Measurements from ENCODE around the gene S1PR1. TPM values are rescaled to one million over a fixed set of nuclear protein-coding genes. Genes with fewer than 3 reads are reported as not detected.
A peak's percentile ranks its signal among the peaks of the same experiment; 100 is the strongest.

S1PR1 gene
- total RNA-seq, 3 donors from 2014 or later = 28.2 to 133 (median 64.6) TPM

DNA sequence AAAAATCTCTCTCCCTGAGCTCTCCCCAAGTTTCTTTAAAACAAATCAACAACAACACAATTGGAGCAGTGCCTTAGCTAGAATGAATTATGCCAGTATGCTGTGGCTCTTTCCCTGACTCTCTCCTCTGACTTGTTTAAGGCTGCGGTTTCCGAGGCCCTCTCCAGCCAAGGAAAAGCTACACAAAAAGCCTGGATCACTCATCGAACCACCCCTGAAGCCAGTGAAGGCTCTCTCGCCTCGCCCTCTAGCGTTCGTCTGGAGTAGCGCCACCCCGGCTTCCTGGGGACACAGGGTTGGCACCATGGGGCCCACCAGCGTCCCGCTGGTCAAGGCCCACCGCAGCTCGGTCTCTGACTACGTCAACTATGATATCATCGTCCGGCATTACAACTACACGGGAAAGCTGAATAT lies 1.9 kb downstream of the S1PR1 start:
- intact Hi-C loops (cut with DNase I; ENCODE audit: low total_unique reads) = no loop called here
- Histone ChIP-seq H3K9me3 (no peaks in the 10 kb centered on the region), H3K27ac (peak overlapping the region in 1 of 2 donors; percentile 44), H3K4me3 (peak overlapping the region; percentile 56 to 77 (median 66)), H3K36me3 (no peaks in the 10 kb centered on the region), H3K27me3 (peaks cover 0 to 4% of the 10 kb centered on the region in 2 donors), H3K4me1 (peaks cover 0 to 11% of the 10 kb centered on the region in 2 donors)
- DNase-seq (ENCODE audit: low spot score in 2 of 2) = peak; percentile 61 to 79
- TF ChIP-seq POLR2A (IDR thresholded peaks at IDR 0.05) (no peak), POLR2AphosphoS5 (IDR thresholded peaks at IDR 0.05) (peak in 1 of 3 donors; percentile 23), CTCF (IDR thresholded peaks at IDR 0.05) (peak; percentile 77 to 83 (median 78))

DNA sequence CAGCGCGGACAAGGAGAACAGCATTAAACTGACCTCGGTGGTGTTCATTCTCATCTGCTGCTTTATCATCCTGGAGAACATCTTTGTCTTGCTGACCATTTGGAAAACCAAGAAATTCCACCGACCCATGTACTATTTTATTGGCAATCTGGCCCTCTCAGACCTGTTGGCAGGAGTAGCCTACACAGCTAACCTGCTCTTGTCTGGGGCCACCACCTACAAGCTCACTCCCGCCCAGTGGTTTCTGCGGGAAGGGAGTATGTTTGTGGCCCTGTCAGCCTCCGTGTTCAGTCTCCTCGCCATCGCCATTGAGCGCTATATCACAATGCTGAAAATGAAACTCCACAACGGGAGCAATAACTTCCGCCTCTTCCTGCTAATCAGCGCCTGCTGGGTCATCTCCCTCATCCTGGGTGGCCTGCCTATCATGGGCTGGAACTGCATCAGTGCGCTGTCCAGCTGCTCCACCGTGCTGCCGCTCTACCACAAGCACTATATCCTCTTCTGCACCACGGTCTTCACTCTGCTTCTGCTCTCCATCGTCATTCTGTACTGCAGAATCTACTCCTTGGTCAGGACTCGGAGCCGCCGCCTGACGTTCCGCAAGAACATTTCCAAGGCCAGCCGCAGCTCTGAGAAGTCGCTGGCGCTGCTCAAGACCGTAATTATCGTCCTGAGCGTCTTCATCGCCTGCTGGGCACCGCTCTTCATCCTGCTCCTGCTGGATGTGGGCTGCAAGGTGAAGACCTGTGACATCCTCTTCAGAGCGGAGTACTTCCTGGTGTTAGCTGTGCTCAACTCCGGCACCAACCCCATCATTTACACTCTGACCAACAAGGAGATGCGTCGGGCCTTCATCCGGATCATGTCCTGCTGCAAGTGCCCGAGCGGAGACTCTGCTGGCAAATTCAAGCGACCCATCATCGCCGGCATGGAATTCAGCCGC lies 2.5 kb downstream of the S1PR1 start:
- no peak for DNase-seq (ENCODE audit: low spot score in 2 of 2)
- peak overlapping the region in 1 of 2 donors; percentile 44 for H3K27ac ChIP-seq
- TF ChIP-seq CTCF (IDR thresholded peaks at IDR 0.05) (no peak), POLR2A (IDR thresholded peaks at IDR 0.05) (no peak), POLR2AphosphoS5 (IDR thresholded peaks at IDR 0.05) (no peak)
- H3K4me3 ChIP-seq = peak overlapping the region; percentile 56 to 77 (median 66)
- H3K4me1 ChIP-seq = peaks cover 0 to 11% of the 10 kb centered on the region in 2 donors
- H3K9me3 ChIP-seq = no peaks in the 10 kb centered on the region
- H3K27me3 ChIP-seq = peaks cover 0 to 4% of the 10 kb centered on the region in 2 donors
- intact Hi-C loops (cut with DNase I; ENCODE audit: low total_unique reads) = no loop called here
- H3K36me3 ChIP-seq = no peaks in the 10 kb centered on the region

- Histone ChIP-seq H3K4me1 (peaks cover 0 to 11% of the 10 kb centered on the region in 2 donors), H3K36me3 (no peaks in the 10 kb centered on the region), H3K4me3 (peak overlapping the region; percentile 56 to 77 (median 66)), H3K9me3 (no peaks in the 10 kb centered on the region), H3K27me3 (peaks cover 0 to 4% of the 10 kb centered on the region in 2 donors), H3K27ac (peak overlapping the region in 1 of 2 donors; percentile 44)
- intact Hi-C loops (cut with DNase I; ENCODE audit: low total_unique reads) = no loop called here
- no peak for DNase-seq (ENCODE audit: low spot score in 2 of 2)
- TF ChIP-seq CTCF (IDR thresholded peaks at IDR 0.05) = no peak
- no peak for TF ChIP-seq POLR2AphosphoS5 (IDR thresholded peaks at IDR 0.05)
- TF ChIP-seq POLR2A (IDR thresholded peaks at IDR 0.05) = no peak
Measured at GRCh38 chr1:101240041-101240430, 3.2 kb downstream of the S1PR1 start.

GRCh38 chr1:101241485-101242225 lies 4.8 kb downstream of the S1PR1 start:
- peak overlapping the region in 1 of 2 donors; percentile 27 for H3K27ac ChIP-seq

More at GRCh38 chr1:101241485-101242225, 4.8 kb downstream of the S1PR1 start:
- TF ChIP-seq CTCF (IDR thresholded peaks at IDR 0.05) (no peak), POLR2AphosphoS5 (IDR thresholded peaks at IDR 0.05) (no peak), POLR2A (IDR thresholded peaks at IDR 0.05) (no peak)
- Histone ChIP-seq H3K36me3 (no peaks in the 10 kb centered on the region), H3K4me1 (peaks cover 0 to 11% of the 10 kb centered on the region in 2 donors), H3K4me3 (peak overlapping the region in 2 of 3 donors; percentile 4 to 9), H3K9me3 (no peaks in the 10 kb centered on the region), H3K27me3 (peaks cover 0 to 4% of the 10 kb centered on the region in 2 donors)
- no peak for DNase-seq (ENCODE audit: low spot score in 2 of 2)
- intact Hi-C loops (cut with DNase I; ENCODE audit: low total_unique reads) = no loop called here

Measured in breast epithelium (tissue), 4 donors.